MM.1S (cell line): ENCODE data around the gene SPAG16.

Experiments
- CTCF ChIP-seq: fragments of 300-600 bp; sonication (generic); IDR thresholded peaks from 2 replicates; pipeline ENCODE4 v1.5.1; 2016; ENCODE audit warnings: antibody characterized with exemption, low read length, mixed read lengths
- EZH2 ChIP-seq: fragments of 300-600 bp; sonication (generic); optimal IDR thresholded peaks from 2 replicates; pipeline ENCODE3; 2017; ENCODE audit warnings: low read depth, mild to moderate bottlenecking, antibody characterized with exemption, low read length, mixed read lengths

GRCh38 chr2:213320604-213321003 is 36.3 kb downstream of the SPAG16 start:
- TF ChIP-seq EZH2 (no peak), CTCF (no peak)
